PFSK-1 (cell line): ENCODE measurements around the gene SLC46A1.

Experiments used
- FOXP2 ChIP-seq: optimal IDR thresholded peaks from 2 replicates; pipeline ENCODE3; 2011; ENCODE audit warnings: borderline replicate concordance, control low read depth, inconsistent platforms; ENCODE audit not compliant: insufficient read depth; ENCODE audit errors: extremely low read length, extremely low read depth
- POLR2AphosphoS5 ChIP-seq: IDR thresholded peaks from 2 replicates; pipeline ENCODE4 v1.6.1; 2012; ENCODE audit warnings: low read depth, mild to moderate bottlenecking, control low read depth, low read length, moderate library complexity
- REST ChIP-seq, 2 experiments: IDR thresholded peaks; 2 replicates each; pipeline versions ENCODE4 v1.6.1 to v1.8.0; 2011 to 2012; ENCODE audit warnings: low read depth in 2 of 2, low read length in 2 of 2, control low read depth in 1 of 2, inconsistent platforms in 1 of 2, mild to moderate bottlenecking in 1 of 2, moderate library complexity in 1 of 2; ENCODE audit not compliant: insufficient read depth in 1 of 2
- SIN3A ChIP-seq: IDR thresholded peaks from 2 replicates; pipeline ENCODE4 v1.6.1; 2012; ENCODE audit warnings: mild to moderate bottlenecking, low read length, moderate library complexity, borderline replicate concordance; ENCODE audit not compliant: insufficient read depth
- TAF1 ChIP-seq: IDR thresholded peaks from 2 replicates; pipeline ENCODE4 v1.6.1; 2012; ENCODE audit warnings: low read length, control low read depth, borderline replicate concordance; ENCODE audit not compliant: insufficient read depth

The SLC46A1 gene

DNA sequence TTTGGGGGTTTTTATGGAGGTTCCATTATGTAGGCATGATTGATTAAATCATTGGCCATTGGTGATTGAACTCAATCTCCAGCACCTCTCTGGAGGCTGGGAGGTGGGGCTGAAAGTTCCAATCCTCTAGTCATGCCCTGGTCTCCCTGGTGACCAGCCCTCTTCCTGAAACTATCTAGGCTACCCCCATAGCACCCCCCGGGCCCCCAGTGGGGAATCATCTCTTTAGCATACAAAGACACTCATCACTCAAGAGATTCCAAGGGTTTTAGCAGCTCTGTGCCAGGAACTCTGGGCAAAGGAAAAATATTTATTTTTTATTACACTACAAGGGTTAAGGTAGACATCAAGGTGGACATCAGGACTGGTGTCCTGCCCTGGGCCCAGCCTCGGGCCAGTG, 10.6 kb downstream of the SLC46A1 start:
- TF ChIP-seq POLR2AphosphoS5 (no peak; the same call in 1 of the 2 replicates), SIN3A (no peak), FOXP2 (no peak), TAF1 (no peak), REST (IDR thresholded peaks at IDR 0.05; ENCODE audit: insufficient read depth in 1 of 2, low read depth in 2 of 2, low read length in 2 of 2) (no peak)

DNA sequence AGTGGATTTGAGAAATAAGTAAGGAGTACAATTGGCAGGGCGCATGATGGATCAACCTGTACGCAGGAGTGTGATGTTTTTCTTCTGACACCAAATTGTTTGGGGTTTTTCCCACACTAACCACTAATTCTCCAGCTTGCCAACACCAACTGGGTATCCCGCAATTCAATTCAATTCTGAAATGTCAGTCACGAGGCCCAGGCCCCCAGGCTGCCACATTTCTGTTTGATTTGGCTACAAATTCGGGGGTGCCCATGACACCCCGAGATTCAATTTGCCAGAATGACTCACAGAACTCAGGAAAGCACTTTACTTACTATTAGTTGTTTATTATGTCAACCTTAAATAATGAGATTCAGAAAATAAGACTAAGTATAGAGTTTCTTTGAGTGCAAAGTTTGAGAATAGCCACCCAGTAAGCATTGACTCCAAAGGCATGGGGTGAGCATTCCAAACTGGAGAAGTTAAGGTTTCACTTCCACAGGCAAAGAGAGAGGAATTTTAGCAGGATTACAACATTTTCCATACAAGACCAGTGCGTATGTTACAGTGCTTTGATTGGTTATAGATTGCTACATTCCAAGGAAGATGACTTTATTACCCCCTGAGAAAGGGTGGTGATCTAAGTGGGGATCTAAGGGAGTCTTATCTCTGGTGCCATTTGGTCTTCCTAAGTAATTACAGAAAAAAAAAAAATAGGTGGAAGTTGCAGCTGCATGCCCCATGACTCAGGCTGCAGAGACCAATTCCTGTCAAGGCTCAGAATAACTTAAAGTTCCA, 11.5 kb downstream of the SLC46A1 start:
- TF ChIP-seq POLR2AphosphoS5 (no peak), FOXP2 (no peak), TAF1 (no peak), SIN3A (no peak), REST (IDR thresholded peaks at IDR 0.05; ENCODE audit: insufficient read depth in 1 of 2, low read depth in 2 of 2, low read length in 2 of 2) (no peak)

DNA sequence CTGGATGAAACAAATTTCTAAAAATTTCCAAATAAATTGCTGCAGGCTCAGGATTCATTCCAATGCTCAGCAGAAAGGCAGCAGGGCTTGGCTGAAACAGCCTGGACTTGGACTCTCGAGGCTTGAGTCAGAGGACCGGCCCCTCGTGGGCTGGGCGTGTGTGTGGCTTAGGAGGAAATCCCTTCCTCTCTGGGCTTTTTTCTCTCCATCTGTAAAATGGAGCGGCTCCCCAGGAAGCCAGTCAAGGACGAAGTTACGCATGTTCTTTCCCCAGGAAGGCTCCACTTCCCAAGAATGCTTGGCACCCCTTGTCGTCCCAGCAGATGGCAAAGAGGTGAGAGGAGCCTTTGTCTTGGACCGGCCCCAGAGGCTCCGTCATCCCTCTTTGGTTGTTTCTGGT, 13.5 kb downstream of the SLC46A1 start:
- TF ChIP-seq REST (IDR thresholded peaks at IDR 0.05; ENCODE audit: insufficient read depth in 1 of 2, low read depth in 2 of 2, low read length in 2 of 2) (no peak), TAF1 (no peak), SIN3A (no peak), POLR2AphosphoS5 (no peak), FOXP2 (no peak)

- TF ChIP-seq FOXP2: no peak
- no peak for TF ChIP-seq REST (IDR thresholded peaks at IDR 0.05; ENCODE audit: insufficient read depth in 1 of 2, low read depth in 2 of 2, low read length in 2 of 2)
- TF ChIP-seq POLR2AphosphoS5: no peak
- TF ChIP-seq SIN3A: no peak
- no peak for TF ChIP-seq TAF1
Measured at GRCh38 chr17:28391401-28391800, 14.6 kb downstream of the SLC46A1 start.
